B cell (primary cell): ENCODE data around the gene CDC34. TPM values are rescaled to one million over a fixed set of nuclear protein-coding genes. Genes with fewer than 3 reads are reported as not detected.

Experiments
- ATAC-seq: fragments of 200-7000 bp; cut with Tn5 transposase; one replicate; pipeline ENCODE4 v1.10.0; 2021; ENCODE audit warnings: low read depth, mild to moderate bottlenecking, moderate number of reproducible peaks, moderate library complexity
- CTCF ChIA-PET: fragments of 350-600 bp; sonication (Branson Sonifier 250); formaldehyde crosslinking; loops from one replicate; lab custom pipeline; 2021; ENCODE audit warnings: antibody characterized with exemption, inconsistent platforms; lab: Charles Lee
- POLR2A ChIA-PET: fragments of 350-600 bp; sonication (Branson Sonifier 250); formaldehyde crosslinking; loops from one replicate; lab custom pipeline; 2021; ENCODE audit warnings: antibody characterized with exemption; lab: Charles Lee
- DNase-seq: peaks from one replicate; pipeline ENCODE4 v3.0.0; 2013
- H2AFZ ChIP-seq: 2 replicates; pipeline ENCODE4 v1.6.1; 2012; ENCODE audit warnings: mild to moderate bottlenecking, low read depth, low read length; ENCODE audit not compliant: insufficient read depth, poor library complexity, severe bottlenecking
- H3K27ac ChIP-seq, 2 donors: 1 replicate in 1 of 2; 2 replicates in 1 of 2; pipeline ENCODE4 v1.5.1; 2012 to 2013; ENCODE audit warnings: low read length in 2 of 2, mild to moderate bottlenecking in 2 of 2, moderate library complexity in 1 of 2
- H3K27me3 ChIP-seq, 4 experiments: fragments of 200-600 bp in 1 of 4; sonication (generic) in 1 of 4; replicated peaks in 1 of 4; 1 replicate in 2 of 4; 2 replicates in 2 of 4; pipeline versions ENCODE4 v1.6.1 to v1.7.0; 2013 to 2016; ENCODE audit warnings: low read length in 3 of 4, mild to moderate bottlenecking in 2 of 4, mixed read lengths in 1 of 4, moderate library complexity in 1 of 4; ENCODE audit not compliant: insufficient read depth in 4 of 4, control insufficient read depth in 3 of 4; ENCODE audit errors: control extremely low read depth in 1 of 4
- H3K36me3 ChIP-seq, 2 experiments: replicated peaks in 1 of 2; 1 replicate in 1 of 2; 2 replicates in 1 of 2; pipeline versions ENCODE4 v1.6.1 to v1.7.1; 2013; ENCODE audit warnings: low read length in 1 of 2; ENCODE audit not compliant: insufficient read depth in 2 of 2, control insufficient read depth in 1 of 2; ENCODE audit errors: control extremely low read depth in 1 of 2, extremely low read depth in 1 of 2
- H3K4me1 ChIP-seq, 2 donors: fragments of 200-600 bp in 1 of 2; sonication (generic) in 1 of 2; 1 replicate in 1 of 2; 2 replicates in 1 of 2; pipeline versions ENCODE4 v1.5.1 to v1.6.1; 2013 to 2017; ENCODE audit warnings: low read length in 2 of 2; ENCODE audit not compliant: control insufficient read depth in 2 of 2, insufficient read depth in 2 of 2
- H3K4me2 ChIP-seq: replicated peaks from 2 replicates; pipeline ENCODE3; 2012; ENCODE audit warnings: mild to moderate bottlenecking, low read depth, low read length; ENCODE audit not compliant: poor library complexity, severe bottlenecking
- H3K4me3 ChIP-seq, 5 experiments: fragments of 200-600 bp in 1 of 5; sonication (generic) in 1 of 5; 1 replicate in 3 of 5; 2 replicates in 2 of 5; pipeline versions ENCODE4 v1.5.1 to v1.7.0; 2011 to 2016; ENCODE audit warnings: low read length in 4 of 5, mild to moderate bottlenecking in 4 of 5, low read depth in 2 of 5, control low read depth in 1 of 5, moderate library complexity in 1 of 5; ENCODE audit not compliant: insufficient read depth in 1 of 5; ENCODE audit errors: control extremely low read depth in 1 of 5, extremely low read depth in 1 of 5
- H3K79me2 ChIP-seq: fragments of 200-600 bp; sonication (generic); one replicate; pipeline ENCODE4 v1.6.0; 2016; ENCODE audit warnings: low read length; ENCODE audit not compliant: control insufficient read depth, insufficient read depth
- H3K9ac ChIP-seq: fragments of 200-600 bp; sonication (generic); 2 replicates; pipeline ENCODE4 v1.6.1; 2017; ENCODE audit warnings: mild to moderate bottlenecking, low read length, moderate library complexity
- H3K9me3 ChIP-seq, 3 donors: one replicate each; pipeline versions ENCODE4 v1.6.1 to v1.7.1; 2013; ENCODE audit warnings: low read length in 2 of 3; ENCODE audit not compliant: control insufficient read depth in 2 of 3, insufficient read depth in 1 of 3; ENCODE audit errors: control extremely low read depth in 1 of 3
- H4K20me1 ChIP-seq: 2 replicates; pipeline ENCODE4 v1.6.0; 2012; ENCODE audit warnings: mild to moderate bottlenecking, low read length; ENCODE audit not compliant: insufficient read depth, control insufficient read depth, poor library complexity, severe bottlenecking
- H3K27ac Mint-ChIP-seq: one replicate; pipeline ENCODE4 v1.8.0; 2021; ENCODE audit warnings: mixed read lengths
- H3K27me3 Mint-ChIP-seq: one replicate; pipeline ENCODE4 v1.8.0; 2021; ENCODE audit warnings: mixed read lengths
- H3K4me1 Mint-ChIP-seq: one replicate; pipeline ENCODE4 v1.8.0; 2021; ENCODE audit warnings: mixed read lengths
- H3K4me3 Mint-ChIP-seq: one replicate; pipeline ENCODE4 v1.8.0; 2021; ENCODE audit warnings: mixed read lengths
- H3K9me3 Mint-ChIP-seq: one replicate; pipeline ENCODE4 v1.8.0; 2022; ENCODE audit warnings: mixed read lengths; ENCODE audit not compliant: insufficient read depth
- EZH2 ChIP-seq: IDR thresholded peaks from 2 replicates; pipeline ENCODE4 v1.6.1; 2012; ENCODE audit warnings: borderline replicate concordance, low read depth, mild to moderate bottlenecking, moderate library complexity, low read length; ENCODE audit not compliant: insufficient read depth, poor library complexity, severe bottlenecking
- WGBS: methylation state at CpG from one replicate; pipeline ENCODE4 v1.1.5; 2013; ENCODE audit warnings: missing lambda C conversion rate; ENCODE audit not compliant: insufficient coverage; 5-methylcytosine and 5-hydroxymethylcytosine counted together
- intact Hi-C: fragments of 100-400 bp; cut with micrococcal nuclease; formaldehyde crosslinking; loops from one replicate; pipeline ENCODE4 v1.10.0; 2022
- polyA plus RNA-seq: library from polyadenylated mRNA; depleted of rRNA; stranded (reverse); fragments of >200 nt; gene quantifications from 2 replicates; pipeline ENCODE4 v1.2.3, GENCODE V29; 2012
- total RNA-seq, 2 donors: library from RNA; stranded (reverse); fragments of 120-200 nt in 1 of 2; gene quantifications; 1 replicate in 1 of 2; 2 replicates in 1 of 2; pipeline versions ENCODE4 v1.2.3 to v1.2.4, GENCODE V29; 2013 to 2022
- TF ChIP-seq, protein P1 (sequence below): fragments of 200-600 bp; IDR thresholded peaks from one replicate; pipeline ENCODE4 v1.8.0; 2022; ENCODE audit warnings: antibody characterized with exemption, mild to moderate bottlenecking

Gene CDC34
- total and polyA plus RNA-seq, 2 donors (not counting 1 experiment from before 2014, with no cell fraction given): 26.9 to 28.4 TPM

DNA sequence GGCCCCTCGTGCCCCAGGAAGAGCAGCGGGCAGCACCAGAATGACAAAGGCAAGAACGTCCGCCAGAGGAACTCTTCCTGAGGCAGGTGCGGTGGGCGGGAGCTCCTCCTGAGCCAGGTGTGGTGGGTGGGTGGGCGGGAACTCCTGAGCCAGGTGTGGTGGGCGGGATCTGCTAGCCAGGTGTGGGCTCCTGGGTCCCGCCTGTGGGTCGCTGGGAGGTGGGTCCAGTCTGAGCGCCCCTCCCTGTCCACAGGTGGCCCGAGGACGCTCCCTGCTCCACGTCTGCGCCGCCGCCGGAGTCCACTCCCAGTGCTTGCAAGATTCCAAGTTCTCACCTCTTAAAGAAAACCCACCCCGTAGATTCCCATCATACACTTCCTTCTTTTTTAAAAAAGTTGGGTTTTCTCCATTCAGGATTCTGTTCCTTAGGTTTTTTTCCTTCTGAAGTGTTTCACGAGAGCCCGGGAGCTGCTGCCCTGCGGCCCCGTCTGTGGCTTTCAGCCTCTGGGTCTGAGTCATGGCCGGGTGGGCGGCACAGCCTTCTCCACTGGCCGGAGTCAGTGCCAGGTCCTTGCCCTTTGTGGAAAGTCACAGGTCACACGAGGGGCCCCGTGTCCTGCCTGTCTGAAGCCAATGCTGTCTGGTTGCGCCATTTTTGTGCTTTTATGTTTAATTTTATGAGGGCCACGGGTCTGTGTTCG lies 51.1 kb downstream of the CDC34 start:
- peaks cover 3% of the 10 kb centered on the region for H3K27me3 Mint-ChIP-seq
- ATAC-seq (no peak), DNase-seq (no peak)
- intact Hi-C loops: no loop called here
- POLR2A ChIA-PET: interaction anchor here (0.6 kb wide), 1 partner anchor 874 kb away, joined by 3 read pairs; no protein-coding TSS in a partner anchor
- H3K27me3 ChIP-seq: peaks cover 0 to 19% (median 5%) of the 10 kb centered on the region in 4 experiments
- H3K79me2 ChIP-seq: peaks cover 24% of the 10 kb centered on the region
- CTCF ChIA-PET: interaction anchor here (4.2 kb wide), 1 partner anchor 151 kb away, joined by 39 read pairs; no protein-coding TSS in a partner anchor
- peaks cover 0 to 33% of the 10 kb centered on the region in 2 experiments for H3K36me3 ChIP-seq
- no peaks in the 10 kb centered on the region for H3K9me3 ChIP-seq
- H3K4me1 Mint-ChIP-seq: no peaks in the 10 kb centered on the region
- no peak overlapping the region for H3K4me2 ChIP-seq
- H4K20me1 ChIP-seq: peaks cover 58% of the 10 kb centered on the region
- no peak overlapping the region for H3K9ac ChIP-seq
- no peaks in the 10 kb centered on the region for H3K9me3 Mint-ChIP-seq
- H3K4me3 Mint-ChIP-seq: no peak overlapping the region
- no peak overlapping the region for H3K27ac ChIP-seq
- TF ChIP-seq EZH2: no peak
- TF ChIP-seq, protein P1, sequence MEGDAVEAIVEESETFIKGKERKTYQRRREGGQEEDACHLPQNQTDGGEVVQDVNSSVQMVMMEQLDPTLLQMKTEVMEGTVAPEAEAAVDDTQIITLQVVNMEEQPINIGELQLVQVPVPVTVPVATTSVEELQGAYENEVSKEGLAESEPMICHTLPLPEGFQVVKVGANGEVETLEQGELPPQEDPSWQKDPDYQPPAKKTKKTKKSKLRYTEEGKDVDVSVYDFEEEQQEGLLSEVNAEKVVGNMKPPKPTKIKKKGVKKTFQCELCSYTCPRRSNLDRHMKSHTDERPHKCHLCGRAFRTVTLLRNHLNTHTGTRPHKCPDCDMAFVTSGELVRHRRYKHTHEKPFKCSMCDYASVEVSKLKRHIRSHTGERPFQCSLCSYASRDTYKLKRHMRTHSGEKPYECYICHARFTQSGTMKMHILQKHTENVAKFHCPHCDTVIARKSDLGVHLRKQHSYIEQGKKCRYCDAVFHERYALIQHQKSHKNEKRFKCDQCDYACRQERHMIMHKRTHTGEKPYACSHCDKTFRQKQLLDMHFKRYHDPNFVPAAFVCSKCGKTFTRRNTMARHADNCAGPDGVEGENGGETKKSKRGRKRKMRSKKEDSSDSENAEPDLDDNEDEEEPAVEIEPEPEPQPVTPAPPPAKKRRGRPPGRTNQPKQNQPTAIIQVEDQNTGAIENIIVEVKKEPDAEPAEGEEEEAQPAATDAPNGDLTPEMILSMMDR: no peak
- WGBS: 94% methylated on average over 21 of the region's 31 CpGs
- H2AFZ ChIP-seq: no peak overlapping the region
- no peak overlapping the region for H3K4me3 ChIP-seq
- H3K4me1 ChIP-seq: peaks cover 0 to under 1% of the 10 kb centered on the region in 2 donors
- no peak overlapping the region for H3K27ac Mint-ChIP-seq
